DMS79 treated with DMSO at 0.1 percent for 48 hours (cell line): Measurements from ENCODE around the gene DCAF8.

Experiments
- DNase-seq: peaks from one replicate; lab custom pipeline; 2025; lab: John Stamatoyannopoulos, UW

Gene DCAF8

DNA sequence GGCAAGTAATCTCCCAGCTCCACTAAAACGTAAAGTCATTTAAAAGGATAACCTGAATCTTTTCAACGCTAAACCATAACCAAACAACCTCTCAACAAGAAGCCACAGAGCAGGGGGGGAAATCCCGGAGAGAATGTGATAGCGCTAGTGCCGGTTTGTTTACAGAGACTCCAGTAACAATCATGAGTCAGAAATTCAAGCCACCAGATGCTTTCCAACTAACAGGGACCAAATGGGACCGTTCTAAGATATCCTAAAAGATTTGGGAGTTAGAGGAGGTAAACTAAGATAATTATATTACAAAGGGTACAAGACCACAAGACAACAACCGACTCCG, 825 bp downstream of the DCAF8 start:
- peak; percentile 55 for DNase-seq

DNA sequence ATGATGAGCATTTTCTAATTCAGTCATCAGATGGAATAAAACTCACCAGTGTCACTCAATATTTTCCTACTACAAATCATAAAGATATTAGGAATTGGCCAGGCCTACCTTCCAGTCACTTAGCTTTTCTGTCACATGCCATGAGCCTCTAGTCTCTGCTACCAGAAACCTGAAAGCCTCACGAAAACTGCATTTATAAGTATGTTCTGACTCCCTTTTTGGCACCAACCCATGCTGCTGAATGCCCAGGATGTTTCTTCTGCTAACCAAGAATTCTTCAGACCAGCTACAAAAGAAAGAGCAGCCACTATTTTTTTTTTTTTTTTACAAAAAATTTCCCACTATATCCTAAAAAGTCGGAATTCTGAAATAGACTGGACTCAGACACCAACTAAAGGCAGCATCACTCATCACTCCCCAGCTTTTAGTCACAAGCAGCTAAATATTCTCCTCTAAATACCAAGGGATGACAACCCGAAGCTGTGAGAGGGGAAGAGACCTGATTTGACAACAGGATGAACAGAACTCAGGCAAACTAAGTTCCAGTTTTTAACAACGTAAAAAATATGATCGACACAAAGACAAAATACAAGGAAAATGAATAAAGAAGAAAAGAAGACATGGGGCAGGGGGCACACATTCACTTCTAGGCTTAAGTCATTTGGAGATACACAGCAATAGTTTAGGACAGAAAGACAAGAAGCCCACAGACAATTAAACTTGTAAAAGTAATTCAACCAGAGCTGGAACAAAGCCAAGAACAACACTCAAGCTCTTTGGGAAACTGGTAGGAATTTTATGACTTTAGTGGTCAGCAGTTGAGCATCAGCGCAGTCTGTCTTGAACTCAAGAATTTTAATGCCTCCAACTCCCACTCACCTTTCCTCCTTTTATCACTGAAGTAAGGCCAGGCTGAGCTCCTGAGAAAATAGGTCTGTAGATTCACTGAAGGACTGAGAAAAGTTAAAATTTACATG, 1.7 kb downstream of the DCAF8 start:
- DNase-seq, result peak; percentile 83

- peak; percentile 14 for DNase-seq
Observed at GRCh38 chr1:160258177-160258798, 4.1 kb downstream of the DCAF8 start.

DNA sequence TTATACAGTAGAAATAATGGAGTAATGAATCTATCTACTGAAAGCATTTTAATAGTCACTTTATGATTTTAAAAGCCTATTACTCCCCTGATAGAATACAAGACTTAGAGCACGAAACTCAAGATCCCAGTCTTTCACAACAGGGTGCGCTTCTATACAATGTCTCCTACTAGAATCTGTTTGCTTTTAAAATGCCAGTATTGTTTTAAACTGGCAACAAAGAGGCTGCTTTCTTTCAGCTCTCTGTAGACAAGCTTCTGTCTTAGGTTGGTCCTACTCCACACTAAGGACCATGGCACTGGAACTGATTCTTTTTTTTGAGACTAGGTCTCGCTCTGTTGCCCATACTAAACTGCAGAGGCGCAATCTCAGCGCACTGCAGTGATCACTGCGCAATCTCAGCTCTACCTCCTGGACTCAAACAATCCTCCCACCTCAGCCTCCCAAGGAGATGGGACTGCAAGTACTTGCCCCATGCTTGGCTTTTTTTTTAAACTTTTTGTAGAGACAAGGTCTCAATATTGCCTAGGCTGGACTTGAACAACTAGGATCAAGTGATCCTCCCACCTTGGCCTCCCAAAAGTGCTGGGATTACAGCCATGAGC, 4.8 kb downstream of the DCAF8 start:
- no peak for DNase-seq

DNA sequence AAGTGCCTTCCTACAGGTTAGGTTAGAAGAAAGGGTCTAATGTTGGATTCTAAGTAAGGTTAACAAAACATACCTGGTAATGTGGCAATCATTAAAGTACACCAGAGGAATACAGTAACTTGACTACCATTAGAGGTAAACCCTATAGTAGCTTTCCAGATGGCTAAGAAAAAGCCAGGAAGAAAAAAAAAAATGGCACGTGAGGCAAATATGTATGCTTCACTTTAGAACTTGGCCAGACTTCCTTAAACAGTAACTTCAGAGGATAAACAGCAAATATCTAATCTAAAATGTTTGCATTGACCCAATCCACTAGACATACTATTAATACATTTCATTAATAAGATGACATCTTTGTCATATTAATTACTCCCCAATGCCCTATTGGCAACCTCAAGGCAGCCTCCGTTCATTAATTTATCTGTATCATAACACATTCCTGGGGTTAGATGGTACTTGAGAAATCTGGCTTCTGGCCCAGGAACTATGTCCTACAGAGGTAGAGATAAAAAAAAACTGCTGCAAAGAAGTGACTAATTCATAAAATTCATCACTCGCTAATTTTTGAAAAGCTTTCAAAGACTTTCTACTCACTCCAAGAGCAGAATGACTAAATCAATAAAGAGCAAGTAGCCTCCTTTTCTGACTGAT, 5.8 kb downstream of the DCAF8 start:
- peak; percentile 58 for DNase-seq

DNA sequence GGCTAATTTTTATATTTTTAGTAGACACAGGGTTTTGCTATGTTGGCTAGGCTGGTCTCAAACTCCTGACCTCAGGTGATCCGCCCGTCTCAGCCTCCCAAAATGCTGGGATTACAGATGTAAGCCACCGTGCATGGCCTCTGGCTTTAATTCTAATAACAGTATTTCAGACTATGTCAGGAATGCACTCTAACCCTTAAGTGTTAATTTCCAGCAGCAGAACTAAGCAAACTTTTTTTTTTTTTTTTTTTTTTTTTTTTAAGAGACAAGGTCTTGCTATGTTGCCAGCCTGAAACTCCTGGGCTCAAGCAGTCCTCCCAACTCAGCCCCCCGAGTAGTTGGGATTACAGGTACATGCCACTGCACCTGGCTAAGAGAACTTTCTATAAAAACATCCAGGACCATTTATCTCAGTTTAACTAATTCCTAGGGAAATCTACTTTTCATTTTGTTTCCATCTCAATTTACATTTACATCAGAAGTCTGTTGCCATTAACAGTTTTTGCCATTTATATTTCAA, 6.5 kb downstream of the DCAF8 start:
- no peak for DNase-seq

- DNase-seq, result peak; percentile 51
Observed at GRCh38 chr1:160251687-160252526, 10.4 kb downstream of the DCAF8 start.

- no peak for DNase-seq
Observed at GRCh38 chr1:160251011-160251410, 11.3 kb downstream of the DCAF8 start.

- DNase-seq, result no peak
Observed at GRCh38 chr1:160247053-160247452, 15.3 kb downstream of the DCAF8 start.

GRCh38 chr1:160245434-160245833, 16.9 kb downstream of the DCAF8 start:
- DNase-seq, result no peak

DNA sequence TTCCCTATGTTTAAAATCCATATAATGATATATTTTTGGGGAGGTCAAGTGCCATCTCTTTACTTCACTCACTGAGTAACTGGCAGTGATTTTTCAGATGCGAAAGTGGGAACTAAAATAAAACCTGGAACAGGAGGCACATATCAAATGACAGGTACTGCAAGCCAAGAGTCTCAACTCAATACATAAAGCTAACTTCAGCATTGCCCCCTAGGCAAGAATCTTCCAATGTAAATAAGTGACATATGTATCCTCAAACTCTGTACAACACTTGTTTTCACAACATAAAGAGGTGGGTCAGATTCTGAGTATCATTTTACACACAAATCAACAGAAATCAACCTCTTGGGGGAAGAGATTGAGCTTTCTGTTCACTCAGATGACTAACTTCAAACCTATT, 18.1 kb downstream of the DCAF8 start:
- DNase-seq, result no peak

DNA sequence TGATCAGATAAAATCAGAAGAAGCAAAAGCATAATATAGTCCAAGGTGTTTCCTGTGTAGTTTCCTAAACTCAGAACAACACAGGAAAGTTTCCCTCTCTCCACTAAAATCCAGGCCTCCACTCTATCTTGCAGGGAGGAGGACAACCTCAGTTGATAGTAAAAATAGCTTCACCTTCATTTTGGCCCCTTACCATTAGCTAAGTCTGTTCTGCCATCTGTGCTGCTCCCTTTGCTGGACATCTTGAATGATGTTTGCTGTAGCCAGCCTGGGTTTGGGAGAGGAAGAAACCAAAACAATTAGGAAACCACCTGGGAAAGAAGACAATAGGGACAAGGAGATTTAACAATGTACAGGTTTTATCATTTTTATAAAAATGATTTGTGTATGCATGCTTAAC, 18.6 kb downstream of the DCAF8 start:
- no peak for DNase-seq

DNA sequence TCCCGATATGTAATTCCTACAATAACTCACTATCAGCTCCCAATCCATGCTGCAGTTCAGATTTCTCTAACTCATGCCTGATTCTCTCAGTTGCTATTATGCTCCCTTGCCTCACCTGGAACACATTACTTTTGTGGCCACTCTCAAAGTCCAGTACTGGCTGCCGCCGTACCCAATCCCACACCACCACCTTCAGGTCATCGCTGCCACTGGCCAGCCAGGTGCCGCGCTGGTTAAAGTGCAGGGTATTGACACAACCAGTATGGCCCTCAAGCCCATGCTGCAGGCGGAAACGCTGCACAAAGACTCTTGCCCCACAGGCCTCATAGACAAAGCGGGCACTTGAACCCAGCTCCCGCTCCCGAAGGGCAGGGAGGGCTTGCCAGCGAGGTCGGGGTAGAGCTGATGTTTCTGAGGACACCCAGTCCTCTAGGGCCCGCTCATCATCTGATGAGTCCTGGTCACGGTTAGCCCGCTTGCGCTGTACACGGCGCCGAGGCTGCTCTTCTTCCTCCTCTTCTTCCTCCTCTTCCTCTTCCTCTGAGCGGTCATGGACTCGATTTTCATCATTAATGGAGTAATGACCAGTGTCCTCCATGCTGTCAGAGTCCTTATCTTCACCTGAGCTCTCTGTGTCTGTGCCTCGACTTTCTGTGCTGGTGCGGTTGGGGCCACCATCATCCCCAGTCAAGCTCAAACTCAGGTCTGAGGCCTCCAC, 22.6 kb downstream of the DCAF8 start:
- no peak for DNase-seq

DNA sequence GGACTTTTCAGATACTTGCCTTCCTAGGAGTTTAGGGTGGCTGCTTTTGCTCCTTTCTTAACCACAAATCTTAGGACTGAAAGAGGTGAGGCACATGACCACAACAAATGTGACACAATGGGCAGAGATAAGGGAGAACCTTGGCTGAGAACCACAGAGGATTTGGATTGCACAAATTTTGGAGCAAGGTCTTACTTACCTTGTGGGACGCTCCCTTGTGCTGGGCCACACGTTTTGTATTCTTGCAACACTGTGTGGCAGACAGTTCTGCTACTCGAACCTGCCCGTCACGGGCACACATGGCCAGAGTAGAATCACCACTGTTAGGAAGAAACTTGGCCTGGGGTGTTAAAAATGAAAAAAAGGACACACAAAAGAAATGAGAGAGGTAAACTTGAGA, 23.9 kb downstream of the DCAF8 start:
- no peak for DNase-seq

- no peak for DNase-seq
Observed at GRCh38 chr1:160237558-160237957, 24.8 kb downstream of the DCAF8 start.

DNA sequence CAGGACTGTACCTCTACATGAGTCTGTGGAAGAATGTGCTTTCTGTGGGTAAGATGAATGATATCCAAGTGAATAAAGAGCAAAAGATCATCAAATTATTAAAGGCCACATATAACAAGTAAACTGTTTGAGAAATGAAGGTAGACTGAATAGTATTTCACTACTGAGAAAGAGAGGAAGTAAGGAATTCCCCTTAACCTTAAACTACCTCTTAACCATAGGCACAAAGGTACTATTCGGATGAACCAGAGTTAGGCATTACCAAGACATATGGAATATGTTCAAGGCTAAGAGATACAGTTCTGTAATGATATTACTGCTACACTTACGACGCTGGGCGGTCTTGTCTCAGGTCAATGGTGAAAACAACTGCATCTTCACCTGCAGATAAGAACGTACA, 25.5 kb downstream of the DCAF8 start:
- no peak for DNase-seq

DNA sequence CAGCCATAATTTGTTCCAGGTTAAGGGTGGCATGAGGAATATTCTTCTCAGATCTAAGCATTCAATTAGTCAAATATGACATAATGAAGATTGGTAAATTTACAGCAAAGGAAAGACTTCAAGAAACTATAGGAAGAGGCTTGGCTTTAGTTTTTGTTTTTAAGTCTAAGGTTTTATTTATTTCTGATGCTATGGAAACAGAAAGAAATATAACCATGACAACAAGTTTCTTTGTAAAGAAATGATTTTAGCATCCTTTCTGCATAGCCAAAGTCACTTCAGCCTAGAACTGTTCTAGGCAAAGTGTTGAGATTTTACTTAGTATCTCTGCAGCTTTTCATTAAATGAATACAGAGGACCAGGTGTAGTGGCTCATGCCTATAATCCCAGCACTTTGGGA, 29.4 kb downstream of the DCAF8 start:
- DNase-seq, result no peak

GRCh38 chr1:160228431-160228830, 33.9 kb downstream of the DCAF8 start:
- DNase-seq, result no peak

DNA sequence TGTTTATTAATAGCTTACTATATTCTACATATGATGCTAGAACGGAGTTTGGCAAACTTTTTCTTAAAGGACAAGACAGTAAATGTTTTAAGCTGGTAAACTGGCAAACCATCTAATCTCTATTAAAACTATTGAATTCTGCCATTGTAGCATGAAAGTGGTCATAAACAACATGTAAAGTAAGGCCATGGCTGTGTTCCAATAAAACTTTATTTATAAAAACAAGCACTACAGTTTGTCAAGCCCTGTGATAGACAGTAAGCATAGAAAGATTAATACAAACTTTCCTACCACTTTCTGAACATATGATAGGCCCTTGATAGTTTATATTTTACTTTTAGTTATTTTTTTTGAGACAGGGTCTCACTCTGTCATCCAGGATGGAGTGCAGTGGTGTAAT, 34.8 kb downstream of the DCAF8 start:
- no peak for DNase-seq

DNA sequence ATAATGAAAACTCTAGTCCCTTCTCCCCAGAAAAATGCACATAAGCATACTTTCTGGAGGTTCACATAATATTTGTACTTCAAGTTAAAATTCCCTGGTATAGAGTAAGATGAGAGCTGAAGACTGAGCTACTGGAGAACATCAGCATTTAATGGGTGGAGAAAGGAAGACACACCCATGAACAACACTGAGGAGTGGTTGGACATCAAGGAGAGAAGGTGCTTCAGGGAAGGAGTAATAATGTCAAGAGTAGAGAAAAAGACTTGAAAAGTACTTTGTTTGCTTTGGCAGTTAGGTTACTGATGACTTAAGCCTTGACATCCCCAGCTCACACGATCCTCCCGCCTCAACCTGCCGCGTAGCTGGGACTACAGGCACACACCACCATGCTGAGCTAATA, 35.3 kb downstream of the DCAF8 start:
- DNase-seq, result no peak

DNA sequence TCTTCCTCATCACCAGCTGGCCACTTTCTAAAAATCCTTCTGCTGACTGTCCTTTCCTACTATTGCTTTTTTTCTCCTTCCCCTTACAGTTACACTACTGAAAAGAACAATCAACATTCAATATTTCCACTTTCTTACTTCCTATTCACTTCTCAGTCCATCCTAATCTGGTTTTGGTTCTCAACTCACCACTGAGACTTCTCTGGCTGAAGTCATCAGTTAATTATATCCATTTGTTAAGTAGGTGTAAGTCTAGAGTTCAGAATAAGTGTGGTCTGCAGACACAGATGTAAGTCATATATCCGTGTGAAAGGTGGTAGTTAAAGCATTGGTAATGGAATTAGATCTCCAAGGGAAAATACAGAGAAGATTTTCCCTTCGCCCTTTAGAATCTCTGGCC, 35.7 kb downstream of the DCAF8 start:
- no peak for DNase-seq
